ENCODE measurements around the gene TCF12. TPM values are rescaled to one million over a fixed set of nuclear protein-coding genes. Genes with fewer than 3 reads are reported as not detected.
A peak's percentile ranks its signal among the peaks of the same experiment; 100 is the strongest.

The TCF12 gene
- total RNA-seq, 1 experiment from 2014 or later = 102 TPM

DNA sequence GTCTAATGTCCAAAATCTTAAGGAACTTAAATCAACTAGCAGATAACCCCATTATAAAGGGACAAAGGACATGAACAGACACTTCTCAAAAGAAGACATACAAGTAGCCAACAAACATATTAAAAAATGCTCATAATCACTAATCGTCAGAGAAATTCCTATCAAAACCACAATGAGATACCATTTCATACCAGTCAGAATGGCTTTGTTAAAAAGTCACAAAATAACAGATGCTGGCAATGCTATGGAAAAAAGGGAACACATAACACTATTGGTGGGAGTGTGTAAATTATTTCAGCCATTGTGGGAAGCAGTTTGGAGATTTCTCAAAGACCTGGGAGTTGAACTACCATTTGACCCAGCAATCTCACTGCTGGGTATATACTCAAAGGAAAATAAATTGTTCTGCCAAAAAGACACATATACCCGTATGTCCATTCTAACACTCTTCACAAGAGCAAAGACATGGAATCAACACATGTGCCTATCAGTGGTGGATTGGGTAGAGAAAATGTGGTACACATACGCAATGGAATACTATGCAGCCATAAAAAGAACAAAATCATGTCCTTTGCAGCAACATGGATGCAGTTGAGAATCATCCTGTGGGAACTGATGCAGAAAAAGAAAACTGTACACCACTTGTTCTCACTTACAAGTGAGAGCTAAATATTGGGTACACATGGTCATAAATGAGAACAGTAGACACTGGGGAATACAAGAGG lies 78.5 kb downstream of the TCF12 start:
- H3K27me3 ChIP-seq (ENCODE audit: control insufficient read depth, insufficient read depth, low read length) = no peaks in the 10 kb centered on the region
- CTCF ChIA-PET = no interaction called here
- ATAC-seq (no peak), DNase-seq (ENCODE audit: low read depth, low spot score) (no peak)
- no peaks in the 10 kb centered on the region for H3K4me1 ChIP-seq (ENCODE audit: control insufficient read depth, insufficient read depth, low read length)
- H3K36me3 ChIP-seq (ENCODE audit: control insufficient read depth, insufficient read depth, low read length) = no peaks in the 10 kb centered on the region
- POLR2A ChIA-PET = no interaction called here
- intact Hi-C loops (cut with micrococcal nuclease; ENCODE audit: unreplicated experiment) = no loop called here
- in situ Hi-C loops (cut with HindIII; ENCODE audit: low pct_unique_long_range_greater_than_20kb, low sequenced_read_pairs) = no loop called here
- BruUV-seq (replicated peaks) = no TSS peak
- no peaks in the 10 kb centered on the region for H3K9me3 ChIP-seq (ENCODE audit: control insufficient read depth, insufficient read depth, low read depth, low read length)
- TF ChIP-seq, protein P1, sequence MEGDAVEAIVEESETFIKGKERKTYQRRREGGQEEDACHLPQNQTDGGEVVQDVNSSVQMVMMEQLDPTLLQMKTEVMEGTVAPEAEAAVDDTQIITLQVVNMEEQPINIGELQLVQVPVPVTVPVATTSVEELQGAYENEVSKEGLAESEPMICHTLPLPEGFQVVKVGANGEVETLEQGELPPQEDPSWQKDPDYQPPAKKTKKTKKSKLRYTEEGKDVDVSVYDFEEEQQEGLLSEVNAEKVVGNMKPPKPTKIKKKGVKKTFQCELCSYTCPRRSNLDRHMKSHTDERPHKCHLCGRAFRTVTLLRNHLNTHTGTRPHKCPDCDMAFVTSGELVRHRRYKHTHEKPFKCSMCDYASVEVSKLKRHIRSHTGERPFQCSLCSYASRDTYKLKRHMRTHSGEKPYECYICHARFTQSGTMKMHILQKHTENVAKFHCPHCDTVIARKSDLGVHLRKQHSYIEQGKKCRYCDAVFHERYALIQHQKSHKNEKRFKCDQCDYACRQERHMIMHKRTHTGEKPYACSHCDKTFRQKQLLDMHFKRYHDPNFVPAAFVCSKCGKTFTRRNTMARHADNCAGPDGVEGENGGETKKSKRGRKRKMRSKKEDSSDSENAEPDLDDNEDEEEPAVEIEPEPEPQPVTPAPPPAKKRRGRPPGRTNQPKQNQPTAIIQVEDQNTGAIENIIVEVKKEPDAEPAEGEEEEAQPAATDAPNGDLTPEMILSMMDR (IDR thresholded peaks at IDR 0.05) = no peak
- TF ChIP-seq TCF7L2 (IDR thresholded peaks at IDR 0.05; ENCODE audit: low read depth, low read length) = no peak
- no peak for TF ChIP-seq SIN3A (IDR thresholded peaks at IDR 0.05; ENCODE audit: borderline replicate concordance, insufficient read depth, low read depth, low read length)
- TF ChIP-seq POLR2AphosphoS5 (IDR thresholded peaks at IDR 0.05; ENCODE audit: low read depth, low read length) = no peak
- TF ChIP-seq, protein P2, sequence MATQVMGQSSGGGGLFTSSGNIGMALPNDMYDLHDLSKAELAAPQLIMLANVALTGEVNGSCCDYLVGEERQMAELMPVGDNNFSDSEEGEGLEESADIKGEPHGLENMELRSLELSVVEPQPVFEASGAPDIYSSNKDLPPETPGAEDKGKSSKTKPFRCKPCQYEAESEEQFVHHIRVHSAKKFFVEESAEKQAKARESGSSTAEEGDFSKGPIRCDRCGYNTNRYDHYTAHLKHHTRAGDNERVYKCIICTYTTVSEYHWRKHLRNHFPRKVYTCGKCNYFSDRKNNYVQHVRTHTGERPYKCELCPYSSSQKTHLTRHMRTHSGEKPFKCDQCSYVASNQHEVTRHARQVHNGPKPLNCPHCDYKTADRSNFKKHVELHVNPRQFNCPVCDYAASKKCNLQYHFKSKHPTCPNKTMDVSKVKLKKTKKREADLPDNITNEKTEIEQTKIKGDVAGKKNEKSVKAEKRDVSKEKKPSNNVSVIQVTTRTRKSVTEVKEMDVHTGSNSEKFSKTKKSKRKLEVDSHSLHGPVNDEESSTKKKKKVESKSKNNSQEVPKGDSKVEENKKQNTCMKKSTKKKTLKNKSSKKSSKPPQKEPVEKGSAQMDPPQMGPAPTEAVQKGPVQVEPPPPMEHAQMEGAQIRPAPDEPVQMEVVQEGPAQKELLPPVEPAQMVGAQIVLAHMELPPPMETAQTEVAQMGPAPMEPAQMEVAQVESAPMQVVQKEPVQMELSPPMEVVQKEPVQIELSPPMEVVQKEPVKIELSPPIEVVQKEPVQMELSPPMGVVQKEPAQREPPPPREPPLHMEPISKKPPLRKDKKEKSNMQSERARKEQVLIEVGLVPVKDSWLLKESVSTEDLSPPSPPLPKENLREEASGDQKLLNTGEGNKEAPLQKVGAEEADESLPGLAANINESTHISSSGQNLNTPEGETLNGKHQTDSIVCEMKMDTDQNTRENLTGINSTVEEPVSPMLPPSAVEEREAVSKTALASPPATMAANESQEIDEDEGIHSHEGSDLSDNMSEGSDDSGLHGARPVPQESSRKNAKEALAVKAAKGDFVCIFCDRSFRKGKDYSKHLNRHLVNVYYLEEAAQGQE (IDR thresholded peaks at IDR 0.05; ENCODE audit: insufficient read depth in 1 of 2, low read depth in 2 of 2, low read length in 1 of 2) = no peak
- no peak overlapping the region for H3K4me3 ChIP-seq (ENCODE audit: low read depth in 2 of 2, low read length in 2 of 2)
- H3K27ac ChIP-seq (ENCODE audit: low read length) = no peak overlapping the region

DNA sequence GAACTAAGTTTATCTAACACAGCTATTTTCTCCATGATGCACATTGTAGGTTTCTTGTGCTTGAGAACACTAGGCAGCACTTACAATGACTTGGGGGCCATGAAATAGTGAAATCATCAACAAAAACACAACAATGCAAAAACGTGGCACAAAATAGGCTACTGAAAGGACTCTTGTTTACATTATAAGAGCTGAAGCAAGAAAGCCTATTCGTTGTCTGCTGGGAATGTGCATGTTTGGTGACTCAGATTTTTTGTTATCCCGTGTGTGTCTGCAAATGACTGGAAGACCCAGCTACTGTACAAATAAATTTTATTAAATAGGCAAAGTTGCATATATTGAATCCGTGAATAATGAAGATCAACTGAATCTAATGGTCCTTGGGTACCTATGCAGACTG lies 85.0 kb downstream of the TCF12 start:
- in situ Hi-C loops (cut with HindIII; ENCODE audit: low pct_unique_long_range_greater_than_20kb, low sequenced_read_pairs) (no loop called here), intact Hi-C loops (cut with micrococcal nuclease; ENCODE audit: unreplicated experiment) (no loop called here)
- POLR2A ChIA-PET = no interaction called here
- DNase-seq (ENCODE audit: low read depth, low spot score) (peak; percentile 42), ATAC-seq (no peak)
- TF ChIP-seq TCF7L2 (IDR thresholded peaks at IDR 0.05; ENCODE audit: low read depth, low read length) (no peak), POLR2AphosphoS5 (IDR thresholded peaks at IDR 0.05; ENCODE audit: low read depth, low read length) (no peak), SIN3A (IDR thresholded peaks at IDR 0.05; ENCODE audit: borderline replicate concordance, insufficient read depth, low read depth, low read length) (no peak)
- TF ChIP-seq, protein P1 (IDR thresholded peaks at IDR 0.05) = no peak
- TF ChIP-seq, protein P2 (IDR thresholded peaks at IDR 0.05; ENCODE audit: insufficient read depth in 1 of 2, low read depth in 2 of 2, low read length in 1 of 2) = no peak
- no peaks in the 10 kb centered on the region for H3K36me3 ChIP-seq (ENCODE audit: control insufficient read depth, insufficient read depth, low read length)
- no peaks in the 10 kb centered on the region; the same call in 1 of the 2 replicates for H3K4me1 ChIP-seq (ENCODE audit: control insufficient read depth, insufficient read depth, low read length)
- BruUV-seq (replicated peaks) = no TSS peak
- no peaks in the 10 kb centered on the region for H3K9me3 ChIP-seq (ENCODE audit: control insufficient read depth, insufficient read depth, low read depth, low read length)
- H3K27ac ChIP-seq (ENCODE audit: low read length) = no peak overlapping the region
- H3K27me3 ChIP-seq (ENCODE audit: control insufficient read depth, insufficient read depth, low read length) = no peaks in the 10 kb centered on the region
- CTCF ChIA-PET = interaction anchor here (0.6 kb wide), 1 partner anchor 41 kb away, joined by 7 read pairs; no protein-coding TSS in a partner anchor
- no peak overlapping the region for H3K4me3 ChIP-seq (ENCODE audit: low read depth in 2 of 2, low read length in 2 of 2)
